GM12872 (cell line): ENCODE results near the gene LIX1L.

Experiments
- CTCF ChIP-seq: IDR thresholded peaks from 3 replicates; pipeline ENCODE4 v1.5.1; 2011; ENCODE audit warnings: low read depth, mild to moderate bottlenecking, low read length, moderate library complexity; ENCODE audit not compliant: insufficient read depth

Gene LIX1L

GRCh38 chr1:145885738-145886287 lies 72.0 kb downstream of the LIX1L start, which contains the start of gene ANKRD35:
Gene ANKRD35, minus strand, starts transcription at chr1:145885866. Its CDS starts 108 bp downstream, at chr1:145885758.
- no peak for TF ChIP-seq CTCF

GRCh38 chr1:145884675-145885074 lies 73.1 kb downstream of the LIX1L start:
- no peak for TF ChIP-seq CTCF
